ENCODE data around the gene TPO.

TPO gene

DNA sequence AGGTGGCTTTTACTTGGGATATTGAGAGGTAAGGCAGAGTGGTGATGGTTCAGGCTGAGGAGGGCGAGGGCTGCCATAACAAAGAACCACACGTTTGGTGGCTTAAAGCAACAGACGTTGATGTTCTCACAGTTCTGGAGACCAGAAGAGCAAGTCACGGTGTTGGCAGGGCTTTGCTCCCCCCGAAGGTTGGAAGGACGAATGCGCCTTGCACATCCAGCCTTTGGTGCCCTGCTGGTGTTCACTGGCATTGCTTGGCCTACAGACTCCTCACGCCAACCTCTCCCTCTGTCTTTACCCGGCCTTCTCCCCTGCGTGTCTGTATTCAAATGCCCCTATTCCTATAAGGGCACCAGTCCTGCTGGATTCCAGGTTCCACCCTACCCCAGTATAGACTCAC lies 125.4 kb downstream of the TPO start:
- DNase-seq: peak; percentile 77

DNA sequence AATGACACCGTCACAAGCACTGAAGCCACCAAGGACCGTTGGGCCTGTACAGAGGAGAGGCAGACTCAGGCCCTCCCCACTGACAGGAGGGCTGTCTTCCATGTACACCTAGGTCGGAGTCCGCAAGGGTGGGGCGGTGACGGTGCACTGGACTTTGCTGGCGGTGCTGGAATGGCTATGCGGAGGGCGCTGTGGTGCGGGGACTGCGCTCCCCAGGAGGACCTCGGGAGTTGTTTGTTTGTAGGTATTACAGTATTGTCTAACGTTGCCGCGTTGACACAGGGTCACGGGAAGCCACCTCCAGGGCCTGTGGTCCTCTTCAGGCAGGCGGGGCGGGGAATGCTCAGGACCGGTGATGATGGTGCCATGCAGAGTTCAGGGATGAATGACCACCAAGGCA lies 126.2 kb downstream of the TPO start:
- no peak for DNase-seq

DNA sequence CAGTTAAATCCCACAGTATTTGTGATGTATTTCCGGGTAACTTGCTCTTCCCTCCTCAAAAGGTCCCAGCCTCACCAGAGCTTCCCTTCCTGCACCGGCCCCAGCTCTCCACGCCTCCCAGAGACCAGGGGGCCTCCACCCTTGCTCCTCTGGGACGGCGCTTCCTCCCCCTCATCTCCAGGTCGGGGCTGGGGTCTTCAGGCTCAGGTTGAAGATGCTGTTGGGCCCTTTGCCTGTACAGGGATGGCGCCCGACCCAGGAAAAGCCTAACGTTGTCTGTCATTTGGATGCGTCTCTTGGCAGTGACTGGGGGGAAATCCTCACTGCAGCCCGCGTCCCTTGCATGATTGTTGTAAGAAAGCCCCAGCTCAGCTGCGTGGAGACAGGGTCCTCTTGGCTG lies 126.7 kb downstream of the TPO start:
- DNase-seq: no peak

DNA sequence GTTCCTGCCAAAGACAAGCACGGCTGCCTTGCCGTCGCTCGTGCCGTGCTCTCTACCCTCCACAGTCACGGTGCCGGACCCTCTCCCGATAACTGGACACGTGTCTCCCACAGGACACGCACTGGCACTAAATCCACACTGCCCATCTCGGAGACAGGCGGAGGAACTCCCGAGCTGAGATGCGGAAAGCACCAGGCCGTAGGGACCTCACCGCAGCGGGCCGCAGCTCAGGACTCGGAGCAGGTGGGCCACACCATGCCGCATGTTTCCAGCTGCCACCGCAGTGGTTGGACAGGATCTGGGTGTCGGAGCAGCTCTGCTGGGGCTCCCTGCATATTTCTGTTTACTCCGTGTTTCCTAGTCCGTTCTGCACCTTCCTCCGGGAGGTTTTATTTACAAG lies 127.2 kb downstream of the TPO start:
- no peak for DNase-seq

DNA sequence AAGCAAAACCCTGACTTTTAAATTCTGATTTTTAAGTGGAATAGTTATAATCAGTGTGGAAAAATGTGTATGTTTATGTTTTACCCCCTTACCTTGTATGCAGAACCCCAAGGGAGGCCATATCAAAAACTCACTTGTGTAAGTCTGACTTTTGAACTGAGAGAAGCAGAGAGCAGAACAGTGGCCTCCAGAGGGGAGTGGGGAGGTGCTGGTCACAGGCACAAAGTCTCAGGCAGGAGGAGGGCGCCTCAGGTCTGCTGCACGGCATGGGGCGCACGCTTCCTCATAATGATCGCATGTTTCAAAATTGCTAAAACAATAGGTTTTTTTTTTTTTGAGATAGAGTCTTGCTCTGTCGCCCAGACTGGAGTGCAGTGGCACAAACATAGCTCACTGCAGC lies 127.8 kb downstream of the TPO start:
- DNase-seq: no peak

DNA sequence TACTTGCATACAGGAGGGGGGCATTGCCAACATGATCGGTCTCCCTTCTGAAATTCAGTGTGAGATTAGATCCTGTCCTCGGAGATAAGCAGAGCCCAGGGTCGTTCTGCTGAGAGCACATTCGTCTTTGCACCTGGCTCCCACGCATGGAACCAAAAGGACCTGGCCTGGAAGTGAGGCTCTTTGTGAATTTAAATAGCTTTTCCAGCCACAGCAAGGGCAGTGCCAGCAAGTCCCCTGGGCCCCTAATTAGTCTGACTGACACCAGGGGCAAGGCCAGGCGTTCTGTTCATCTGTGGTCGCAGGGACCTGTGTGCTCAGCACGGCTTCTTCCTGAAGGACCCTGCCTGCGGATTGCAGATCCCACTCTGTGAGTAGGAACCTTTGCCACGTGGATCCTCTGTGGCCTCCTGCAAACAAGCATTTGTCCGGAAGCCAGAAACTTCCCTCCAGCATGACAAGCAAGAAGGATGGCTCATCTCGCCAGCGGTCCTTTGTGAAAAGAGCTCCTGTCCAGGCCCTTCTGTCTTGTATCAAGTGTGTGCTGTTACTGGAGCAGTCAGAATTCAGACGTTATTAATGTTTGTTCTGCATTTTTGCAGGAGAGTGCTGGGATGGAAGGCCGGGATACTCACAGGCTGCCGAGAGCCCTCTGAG lies 128.7 kb downstream of the TPO start:
- no peak for DNase-seq

DNA sequence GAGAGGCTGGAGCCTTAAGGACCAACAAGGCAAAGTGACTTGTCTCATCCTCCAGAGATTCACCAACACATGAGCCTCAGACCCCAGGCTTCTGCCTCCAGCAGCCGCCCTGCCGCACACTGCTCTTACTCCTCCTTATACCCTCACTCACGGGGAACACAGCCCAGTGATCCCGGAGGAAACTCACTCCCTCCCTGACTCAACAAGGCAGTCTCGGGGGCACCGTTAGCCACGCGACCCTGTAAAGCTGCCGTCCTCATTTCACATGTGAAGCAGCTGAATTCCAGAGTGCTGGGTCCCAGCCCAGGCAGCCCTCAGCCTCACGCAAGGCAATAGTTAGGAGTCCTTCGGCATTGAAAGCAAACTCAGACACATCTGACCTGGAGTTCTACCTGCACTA lies 129.7 kb downstream of the TPO start:
- DNase-seq: no peak

DNA sequence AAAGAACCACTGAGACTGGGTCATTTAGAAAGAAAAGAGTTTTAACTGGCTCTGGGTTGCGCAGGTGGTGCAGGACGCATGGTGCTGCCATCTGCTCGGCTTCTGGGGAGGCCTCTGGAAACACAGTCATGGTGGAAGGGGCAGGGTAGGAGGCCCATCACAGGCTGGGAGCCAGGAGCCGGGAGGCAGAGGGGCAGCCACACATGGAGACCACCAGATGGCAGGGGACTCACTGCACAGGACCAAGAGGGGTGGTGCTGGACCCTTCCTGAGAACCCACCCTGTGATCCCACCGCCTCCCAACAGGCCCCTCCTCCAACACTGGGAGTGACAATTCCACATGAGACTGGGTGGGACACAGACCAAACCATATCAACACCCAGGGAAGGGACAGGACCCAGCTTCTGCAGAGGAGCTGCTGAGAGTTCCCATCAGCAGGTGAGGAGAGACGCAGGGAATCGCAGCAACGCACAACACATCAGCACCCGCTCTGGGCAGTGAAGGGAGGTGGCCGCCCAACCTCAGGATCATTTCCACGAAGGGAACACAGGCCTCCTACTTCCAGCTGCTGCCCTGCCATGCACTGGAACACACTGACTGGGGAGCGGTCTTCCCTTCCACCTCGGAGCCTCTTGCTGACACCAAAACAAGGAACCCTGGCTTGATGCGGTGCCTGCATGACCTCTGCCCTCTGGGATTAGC lies 130.7 kb downstream of the TPO start:
- no peak for DNase-seq

DNA sequence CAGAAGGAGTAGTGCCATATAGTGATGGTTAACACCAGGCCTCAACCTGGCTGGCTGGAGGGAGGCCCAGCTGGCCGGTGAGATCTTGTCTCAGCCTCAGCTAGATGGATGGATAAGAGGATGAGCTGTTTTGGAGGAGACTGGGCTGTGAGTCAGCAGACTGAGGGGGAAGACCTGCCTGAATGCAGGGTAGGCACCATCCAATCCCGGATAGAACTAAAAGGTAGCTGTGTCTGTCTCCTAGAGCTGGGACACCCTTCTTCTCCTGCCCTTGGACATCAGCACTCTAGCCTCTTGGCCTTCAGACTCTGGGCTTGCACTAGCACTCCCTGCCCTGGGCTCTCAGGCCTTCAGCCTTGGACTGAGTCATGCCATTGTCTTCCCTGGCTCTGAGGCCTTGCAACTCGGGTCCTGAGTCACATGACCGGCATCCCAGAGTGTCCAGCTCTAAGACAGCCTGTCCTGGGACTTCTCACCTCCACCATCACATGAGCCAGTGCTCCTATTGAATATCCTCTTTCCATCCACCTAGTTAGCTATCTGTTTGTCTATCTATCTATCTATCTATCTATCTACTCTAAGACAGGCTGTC lies 131.3 kb downstream of the TPO start:
- no peak for DNase-seq

DNA sequence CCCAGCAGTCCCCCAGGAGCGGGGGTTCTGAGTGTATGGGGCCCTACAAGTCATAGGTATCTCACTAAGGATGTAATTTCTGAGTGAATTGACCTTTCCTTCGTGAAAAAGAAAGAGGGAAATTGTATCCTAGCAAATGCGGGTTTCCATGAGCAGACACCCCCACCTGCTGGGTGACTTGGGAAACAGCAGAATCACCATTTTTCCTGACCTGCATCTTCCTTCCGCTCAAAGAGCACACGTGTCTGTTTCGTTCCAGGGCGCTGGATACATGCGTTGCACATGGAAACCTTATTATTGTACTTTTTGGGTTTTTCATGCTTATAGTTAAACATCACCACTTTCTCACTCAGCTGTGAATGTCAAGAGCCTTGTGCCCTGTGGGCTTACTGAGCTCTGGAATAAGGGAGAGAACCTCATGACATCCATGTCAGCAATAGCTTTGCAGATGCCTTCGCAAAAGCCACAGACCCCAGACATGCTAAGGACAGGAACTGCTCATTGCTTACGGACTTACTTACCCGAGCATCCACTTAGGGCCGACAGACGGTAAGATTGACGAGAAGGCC lies 132.8 kb downstream of the TPO start:
- peak; percentile 41 for DNase-seq

DNA sequence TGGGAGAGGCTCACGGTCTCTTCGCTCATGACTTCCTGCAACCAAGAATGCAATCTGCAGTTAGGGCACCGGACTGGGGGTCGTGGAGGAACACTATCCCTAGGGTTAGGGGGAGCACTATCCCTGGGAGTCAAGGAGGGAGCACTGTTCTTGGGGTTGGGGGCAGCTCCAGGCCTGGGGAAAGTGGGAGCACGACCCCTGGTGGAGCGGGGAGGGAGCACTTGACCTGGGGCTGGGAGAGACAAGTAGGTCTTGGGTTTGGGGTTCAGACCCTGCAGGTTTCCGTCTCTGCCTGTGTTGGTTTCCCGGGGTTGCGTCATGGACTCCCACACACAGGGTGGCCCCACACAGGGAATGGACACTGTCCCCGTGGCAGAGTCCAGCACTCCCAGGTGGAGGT lies 133.6 kb downstream of the TPO start:
- no peak for DNase-seq

DNA sequence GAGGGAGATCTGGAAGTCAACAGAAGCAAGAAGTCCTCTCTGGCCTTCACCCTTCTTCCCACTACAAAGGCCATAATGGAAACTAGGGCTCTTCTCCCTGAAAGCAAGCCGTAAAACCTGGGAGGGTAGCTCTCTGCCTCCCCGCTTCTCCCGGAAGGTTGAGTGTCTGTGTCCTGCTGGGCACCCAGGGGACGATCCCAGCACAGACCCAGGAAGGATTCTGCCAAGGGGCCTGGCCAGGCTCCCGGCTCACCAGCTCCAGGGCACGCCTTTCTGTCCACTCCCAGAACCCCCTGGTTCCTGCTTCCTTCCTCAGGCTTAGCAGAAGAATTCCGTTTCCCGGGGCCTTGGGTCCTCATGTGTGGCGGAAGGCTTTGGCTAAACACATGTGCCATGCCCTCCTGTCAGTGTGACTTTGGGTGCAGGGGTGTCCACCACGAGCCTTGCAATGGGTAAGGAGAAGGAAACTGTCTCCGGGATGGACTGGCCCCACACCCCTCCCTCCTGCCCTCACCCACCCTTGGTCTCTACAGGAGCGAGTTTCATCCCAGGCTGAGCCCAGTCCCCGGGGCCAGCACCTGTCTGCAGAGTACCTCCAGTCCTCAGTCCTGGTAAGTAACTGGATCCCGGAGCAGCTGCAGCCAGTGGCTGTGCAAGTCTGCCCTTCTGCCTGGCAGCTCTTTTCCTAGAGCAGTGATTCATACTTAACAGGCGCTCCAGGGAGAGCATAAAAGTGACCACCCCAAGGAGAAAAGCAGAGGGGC lies 135.8 kb downstream of the TPO start:
- no peak for DNase-seq

DNA sequence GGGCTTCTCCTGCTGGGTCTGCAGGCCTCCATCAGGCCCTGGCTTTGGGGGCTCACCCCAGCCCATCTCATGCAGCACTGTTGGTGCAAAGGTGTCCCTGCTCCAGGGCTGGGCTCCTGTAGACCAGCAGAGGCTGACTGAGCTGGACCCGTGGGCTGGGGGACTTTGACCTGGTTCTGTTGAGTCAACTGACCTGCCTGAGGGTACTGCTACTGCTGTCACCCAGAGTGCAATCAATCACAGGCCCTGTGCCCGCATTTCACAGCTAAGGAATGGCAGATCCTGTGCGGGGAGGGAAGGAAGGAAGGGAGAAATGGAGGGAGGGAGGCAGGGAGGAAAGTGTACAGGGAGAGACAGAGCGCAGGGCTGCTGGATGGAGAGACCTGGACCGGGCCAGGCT lies 136.8 kb downstream of the TPO start:
- DNase-seq: no peak

DNA sequence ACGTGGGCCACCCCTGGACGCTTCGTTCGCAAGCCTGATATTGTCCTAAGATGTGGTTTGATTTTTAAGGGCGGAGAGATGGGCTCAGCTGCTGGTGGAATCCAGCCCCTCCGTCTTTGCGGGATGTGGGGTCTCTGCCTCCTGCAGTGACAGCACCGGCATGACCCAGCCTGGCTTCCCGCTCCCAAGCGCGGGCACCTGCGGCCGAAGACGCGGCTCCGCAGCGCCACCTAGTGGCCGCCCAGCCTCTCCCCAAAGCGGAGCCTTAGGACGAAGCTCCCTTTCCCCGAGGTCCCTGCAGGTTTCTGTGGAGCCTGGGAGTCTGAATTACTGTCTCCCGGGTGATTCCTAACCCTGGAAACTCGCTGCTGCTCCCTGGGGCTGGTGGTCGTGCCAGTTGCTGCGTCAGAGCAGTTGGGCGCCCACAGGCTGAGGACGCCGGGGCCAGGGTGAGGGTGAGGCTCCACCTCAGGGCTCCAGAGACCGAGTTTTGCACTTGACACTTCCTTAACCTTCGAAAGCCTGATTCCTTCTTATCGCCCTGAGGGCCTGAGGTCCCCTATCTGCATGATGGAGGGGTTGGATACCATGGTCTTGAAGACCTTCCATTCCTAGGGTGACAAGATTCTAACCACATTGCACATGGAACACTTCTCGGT lies 137.5 kb downstream of the TPO start:
- DNase-seq: peak; percentile 21

DNA sequence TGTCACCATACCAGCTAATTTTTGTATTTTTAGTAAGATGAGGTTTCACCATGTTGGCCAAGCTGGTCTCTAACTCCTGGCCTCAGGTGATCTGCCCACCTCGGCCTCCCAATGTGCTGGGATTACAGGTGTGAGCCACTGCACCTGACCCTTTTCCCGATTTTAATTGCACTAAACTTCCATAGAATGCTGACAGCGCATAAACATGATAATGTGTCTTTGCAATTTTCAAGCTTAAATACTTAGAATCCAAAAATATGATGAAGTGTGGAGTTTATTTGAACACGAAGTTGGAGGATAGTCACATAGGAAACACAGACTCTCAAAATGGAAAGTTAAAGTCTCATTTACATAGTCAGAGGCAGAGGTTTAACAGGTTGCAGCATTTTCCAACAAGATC lies 138.6 kb downstream of the TPO start:
- DNase-seq: no peak

DNA sequence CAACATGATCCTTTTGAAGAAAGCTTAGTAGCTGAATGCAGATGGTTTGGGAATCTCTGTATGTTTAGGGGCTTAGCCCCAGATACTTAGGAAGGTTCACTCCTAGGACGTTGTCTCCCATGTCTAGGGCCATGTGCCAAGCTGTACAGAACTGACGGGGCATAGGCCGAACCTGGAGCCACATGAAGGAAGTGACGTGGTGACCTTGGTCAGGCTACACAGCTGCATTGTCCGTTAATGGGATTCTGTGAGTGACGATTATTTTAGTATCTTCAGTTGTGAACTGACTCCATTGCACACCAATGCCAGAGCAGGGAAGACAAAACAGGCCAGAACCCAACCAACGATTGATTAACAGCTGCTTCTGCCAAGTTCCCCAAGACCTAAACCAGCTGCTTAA lies 139.3 kb downstream of the TPO start:
- DNase-seq: no peak

DNA sequence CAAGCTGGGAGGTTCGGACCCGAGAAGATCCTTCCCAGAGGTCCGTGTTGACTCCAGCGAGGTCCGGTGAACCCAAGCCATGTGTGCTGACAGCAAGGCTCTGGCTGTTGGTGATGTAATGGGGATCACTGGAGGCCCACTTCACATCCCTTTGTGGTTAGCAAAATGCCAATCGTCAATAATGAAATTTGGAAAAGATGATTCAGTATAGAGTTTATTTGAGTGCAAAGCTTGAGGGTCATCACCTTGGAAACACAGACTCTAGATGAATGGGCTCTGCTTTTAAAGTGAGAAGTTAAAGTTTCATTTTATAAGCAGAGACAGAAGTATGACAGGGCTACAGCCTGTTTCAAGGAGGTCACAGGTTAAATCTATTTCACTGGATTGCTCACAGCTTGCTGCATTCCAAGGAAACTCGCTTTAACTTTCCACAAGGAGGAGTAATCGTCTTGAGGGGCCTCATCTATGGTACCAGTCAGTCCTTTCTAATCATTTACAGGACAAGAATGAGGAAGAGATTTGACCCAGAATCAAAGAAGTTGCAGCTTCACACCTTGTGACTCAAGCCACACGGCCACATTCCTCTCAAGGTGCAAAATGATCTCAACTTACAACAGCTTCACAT lies 140.5 kb downstream of the TPO start:
- no peak for DNase-seq

DNA sequence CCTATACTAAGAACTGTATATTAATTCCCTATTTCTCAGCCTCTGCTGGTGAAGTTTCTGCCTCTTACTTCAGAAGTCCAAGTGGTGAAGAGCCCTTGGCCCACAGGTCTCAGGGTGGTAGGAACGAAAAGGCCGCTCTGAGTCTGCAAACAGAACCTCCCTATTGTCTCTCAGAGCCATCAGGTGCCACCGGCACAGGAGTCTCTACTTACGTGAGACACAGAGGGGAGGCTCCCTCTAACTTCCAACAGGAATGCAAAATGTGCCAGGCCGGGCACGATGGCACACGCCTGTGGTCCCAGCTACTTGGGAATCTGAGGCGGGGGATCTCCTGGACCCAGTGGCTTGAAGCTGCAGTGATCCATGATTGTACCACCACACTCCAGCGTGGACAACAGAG lies 143.0 kb downstream of the TPO start:
- DNase-seq: no peak

DNA sequence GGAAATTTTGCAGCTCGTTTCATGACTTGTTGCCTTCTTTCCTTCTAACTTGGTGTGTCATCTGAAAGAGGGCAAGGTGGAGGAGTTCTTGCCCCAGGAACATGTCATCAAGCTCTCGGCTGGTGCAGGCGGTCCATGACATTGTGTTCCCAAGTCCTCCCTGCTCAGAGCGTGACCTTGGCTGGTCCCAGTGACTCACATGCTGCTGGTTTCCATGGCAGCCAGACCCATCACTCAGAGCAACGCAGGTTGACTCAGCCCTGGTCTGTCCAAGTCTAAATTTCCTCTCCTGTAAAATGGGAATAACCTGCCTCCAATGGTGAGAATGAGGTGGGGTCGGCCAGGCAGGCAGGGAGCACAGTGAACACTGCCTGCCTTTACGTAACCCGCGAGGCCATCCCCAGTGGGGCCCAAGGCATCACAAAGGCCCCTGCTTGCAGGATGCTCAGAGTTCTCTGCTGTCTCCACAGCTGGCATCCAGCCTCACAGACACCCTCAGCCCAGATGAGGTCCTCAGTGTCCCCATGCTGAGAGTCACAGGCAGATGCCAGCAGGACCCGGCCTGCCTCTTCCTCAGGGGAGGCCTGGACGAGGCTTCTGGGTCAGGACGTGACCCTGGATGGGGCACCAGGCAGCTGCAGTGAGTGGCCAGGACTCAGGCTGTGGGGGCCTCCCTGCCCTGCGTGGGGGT lies 143.7 kb downstream of the TPO start:
- DNase-seq: no peak

DNA sequence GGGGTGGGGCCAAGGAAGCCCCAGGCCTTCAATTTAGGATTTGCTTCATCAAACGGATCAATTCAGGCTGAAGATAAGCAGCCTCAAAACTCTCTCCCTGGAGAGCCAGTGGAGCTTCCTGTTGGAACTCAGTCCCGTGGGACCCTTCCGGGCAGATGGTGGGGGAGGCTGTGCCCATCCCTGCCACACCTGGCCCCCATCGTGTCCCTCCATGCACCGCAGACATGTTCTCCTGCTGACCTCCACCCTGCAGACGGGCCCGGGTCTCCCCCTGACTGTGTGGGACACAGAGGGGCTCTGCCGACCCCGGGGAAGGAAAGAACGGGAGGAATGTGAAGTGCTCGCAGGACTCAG lies 144.2 kb downstream of the TPO start:
- DNase-seq: no peak

DNA sequence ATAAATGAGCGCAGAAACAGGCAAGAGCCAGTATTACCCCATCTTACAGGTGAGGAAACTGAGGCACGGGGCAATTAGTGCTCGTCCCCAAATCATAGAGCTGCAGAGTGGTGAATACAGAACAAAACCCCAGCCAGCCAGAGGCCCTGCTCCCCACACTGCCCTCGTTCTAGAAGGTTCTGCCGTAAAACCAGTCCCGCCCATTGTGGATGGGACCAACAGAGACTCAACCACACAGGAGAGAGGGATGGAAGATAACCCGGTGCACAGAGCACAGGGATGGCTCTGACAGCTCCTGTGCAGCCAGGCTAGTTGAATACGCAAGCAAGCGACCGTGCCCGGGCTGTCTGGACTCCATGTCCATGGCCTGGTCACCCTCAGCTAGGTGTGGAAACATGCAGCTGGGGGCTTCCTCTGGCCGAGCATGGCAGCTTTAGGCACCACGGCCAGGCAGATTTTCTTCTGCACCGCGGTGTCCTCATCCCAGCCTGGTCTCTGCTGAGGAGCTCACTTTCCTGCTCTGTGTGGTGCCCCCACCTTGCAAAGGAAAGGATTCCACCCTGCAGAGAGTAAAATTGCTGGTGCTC lies 146.4 kb downstream of the TPO start:
- DNase-seq: no peak

DNA sequence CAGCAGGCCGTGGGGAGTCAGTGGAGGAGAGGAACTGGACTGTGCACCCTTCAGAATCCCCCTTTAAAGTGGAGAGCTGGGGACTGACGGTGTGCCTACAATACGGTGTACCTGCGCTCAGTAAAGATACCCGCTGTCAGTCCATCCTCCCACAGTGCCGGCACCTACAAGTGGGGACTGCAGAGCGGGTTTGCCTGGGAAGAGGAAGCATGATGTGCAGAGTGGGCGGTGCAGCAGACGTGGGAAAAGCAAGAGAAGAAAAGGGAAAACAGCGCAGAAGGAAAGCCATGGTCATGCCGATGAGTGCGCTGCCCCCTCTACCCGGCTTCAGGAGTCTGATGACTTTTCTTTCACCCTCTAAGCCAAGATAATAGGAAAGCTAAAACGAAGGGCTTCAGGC lies 148.0 kb downstream of the TPO start:
- DNase-seq: no peak
